ENCODE data around the gene KLHL24. TPM values are rescaled to one million over a fixed set of nuclear protein-coding genes. Genes with fewer than 3 reads are reported as not detected.
"Not testable (repeated sequence)": the region's sequence is repeated elsewhere in the genome, so short reads cannot be mapped to it uniquely, and the experiment has no call there.

Gene KLHL24
- total RNA-seq, 2 experiments from 2014 or later, result 26.2 to 26.9 TPM

DNA sequence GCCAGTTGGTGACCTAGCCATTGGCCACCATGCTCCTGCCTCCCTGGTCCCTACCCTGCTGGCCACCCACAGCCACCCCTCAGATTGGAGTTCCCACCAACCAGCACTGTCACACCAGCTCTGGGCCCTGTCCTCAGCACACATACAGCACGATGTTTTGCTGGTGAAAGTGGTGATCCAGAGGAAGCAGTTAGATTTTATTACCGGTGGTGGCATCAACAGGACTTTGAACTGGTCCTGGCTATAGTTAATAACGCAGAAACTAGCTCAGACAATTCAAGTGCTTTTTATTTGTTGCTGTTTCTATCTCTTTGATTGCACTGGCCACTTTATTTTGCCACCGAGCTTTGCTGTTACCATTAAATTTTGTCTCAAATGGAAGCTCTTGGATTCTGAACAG, 16.4 kb upstream of the KLHL24 start:
- peaks cover 3% of the 10 kb centered on the region for H3K4me1 Mint-ChIP-seq (ENCODE audit: low read depth)
- no peaks in the 10 kb centered on the region for H3K27me3 Mint-ChIP-seq (ENCODE audit: low read depth)
- no peak overlapping the region for H3K27ac Mint-ChIP-seq

GRCh38 chr3:183619624-183620251, 15.7 kb upstream of the KLHL24 start:
- intact Hi-C loops (cut with micrococcal nuclease), result no loop called here
- no peak for DNase-seq
- peaks cover 3% of the 10 kb centered on the region for H3K4me1 Mint-ChIP-seq (ENCODE audit: low read depth)
- no peak overlapping the region for H3K27ac Mint-ChIP-seq
- H3K4me3 Mint-ChIP-seq, result no peak overlapping the region
- peaks cover 6% of the 10 kb centered on the region for H3K9me3 Mint-ChIP-seq
- no peaks in the 10 kb centered on the region for H3K36me3 Mint-ChIP-seq (ENCODE audit: low read depth)
- CTCF ChIA-PET, result interaction anchor here (0.6 to 1.5 kb wide), 3 partner anchors 28 to 108 kb away, joined by 3 to 8 read pairs (median 4); no protein-coding TSS in a partner anchor
- H3K27me3 Mint-ChIP-seq (ENCODE audit: low read depth), result no peaks in the 10 kb centered on the region

More for the DNA sequence above, 16.4 kb upstream of the KLHL24 start:
- intact Hi-C loops (cut with micrococcal nuclease), result no loop called here
- no peak for DNase-seq
- Mint-ChIP-seq H3K9me3 (peaks cover 6% of the 10 kb centered on the region), H3K4me3 (no peak overlapping the region), H3K36me3 (ENCODE audit: low read depth) (no peaks in the 10 kb centered on the region)
- CTCF ChIA-PET, result interaction anchor here (0.6 to 1.5 kb wide), 3 partner anchors 27 to 109 kb away, joined by 3 to 8 read pairs (median 4); no protein-coding TSS in a partner anchor

DNA sequence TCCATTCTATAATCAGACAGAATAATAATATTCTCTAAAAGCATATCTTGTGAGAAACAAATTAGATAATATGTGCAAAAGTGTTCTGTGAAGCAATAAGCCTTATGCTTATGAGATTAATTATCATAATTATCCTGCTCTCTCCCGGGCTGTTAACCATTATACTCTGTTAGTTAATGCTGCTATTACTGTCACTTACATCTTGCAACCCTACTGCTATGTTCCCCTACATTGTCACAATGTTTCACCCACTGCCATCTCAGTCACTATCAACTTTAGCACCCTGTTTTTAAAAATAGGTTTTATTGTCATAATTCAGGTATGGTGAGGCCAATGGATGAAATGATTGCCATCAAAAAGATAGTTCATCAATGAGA, 15.2 kb upstream of the KLHL24 start:
- Mint-ChIP-seq H3K27me3 (ENCODE audit: low read depth) (no peaks in the 10 kb centered on the region), H3K9me3 (peaks cover 6% of the 10 kb centered on the region), H3K4me3 (no peak overlapping the region), H3K27ac (no peak overlapping the region), H3K36me3 (ENCODE audit: low read depth) (no peaks in the 10 kb centered on the region), H3K4me1 (ENCODE audit: low read depth) (peaks cover 3% of the 10 kb centered on the region)
- intact Hi-C loops (cut with micrococcal nuclease), result no loop called here
- CTCF ChIA-PET, result no interaction called here
- DNase-seq, result no peak

DNA sequence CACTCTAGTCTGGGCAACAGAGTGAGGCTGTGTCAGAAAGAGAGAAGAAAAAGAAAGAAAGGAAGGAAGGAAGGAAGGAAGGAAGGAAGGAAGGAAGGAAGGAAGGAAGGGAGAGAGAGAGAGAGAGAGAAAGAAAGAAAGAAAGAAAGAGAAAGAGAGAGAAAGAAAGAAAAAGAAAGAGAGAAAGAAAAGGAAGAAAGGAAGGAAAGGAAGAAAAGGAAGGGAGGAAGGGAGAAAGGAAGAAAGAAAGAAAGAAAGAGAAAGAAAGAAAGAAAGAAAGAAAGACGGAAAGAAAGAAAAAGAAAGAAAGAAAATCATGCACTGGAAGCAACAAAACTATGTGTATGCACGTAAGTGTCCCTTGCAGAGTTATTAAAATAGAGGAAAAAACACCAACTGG, 12.9 kb upstream of the KLHL24 start:
- H3K9me3 Mint-ChIP-seq; H3K36me3 Mint-ChIP-seq (ENCODE audit: low read depth); H3K27ac Mint-ChIP-seq; DNase-seq; H3K4me1 Mint-ChIP-seq (ENCODE audit: low read depth); H3K4me3 Mint-ChIP-seq; intact Hi-C loops (cut with micrococcal nuclease); CTCF ChIA-PET; H3K27me3 Mint-ChIP-seq (ENCODE audit: low read depth): not testable (repeated sequence)

GRCh38 chr3:183626877-183627594, 8.4 kb upstream of the KLHL24 start:
- no peaks in the 10 kb centered on the region for H3K27me3 Mint-ChIP-seq (ENCODE audit: low read depth)
- CTCF ChIA-PET, result no interaction called here
- no peaks in the 10 kb centered on the region for H3K36me3 Mint-ChIP-seq (ENCODE audit: low read depth)
- intact Hi-C loops (cut with micrococcal nuclease), result no loop called here
- no peak overlapping the region for H3K4me3 Mint-ChIP-seq
- no peaks in the 10 kb centered on the region for H3K9me3 Mint-ChIP-seq
- DNase-seq, result no peak
- no peak overlapping the region for H3K27ac Mint-ChIP-seq
- no peaks in the 10 kb centered on the region for H3K4me1 Mint-ChIP-seq (ENCODE audit: low read depth)

GRCh38 chr3:183629546-183630301, 5.7 kb upstream of the KLHL24 start:
- no peaks in the 10 kb centered on the region for H3K36me3 Mint-ChIP-seq (ENCODE audit: low read depth)
- H3K4me1 Mint-ChIP-seq (ENCODE audit: low read depth), result peaks cover 3% of the 10 kb centered on the region
- no peak for DNase-seq
- H3K27ac Mint-ChIP-seq, result no peak overlapping the region
- H3K4me3 Mint-ChIP-seq, result no peak overlapping the region
- intact Hi-C loops (cut with micrococcal nuclease), result loop anchor here (10.0 kb wide), 3 partner anchors 365 to 835 kb away; partner anchors contain the start of genes ALG3, ATP11B and EEF1AKMT4
- no peaks in the 10 kb centered on the region for H3K27me3 Mint-ChIP-seq (ENCODE audit: low read depth)
- CTCF ChIA-PET, result interaction anchor here (0.7 kb wide), 1 partner anchor 116 kb away, joined by 6 read pairs; no protein-coding TSS in a partner anchor
- H3K9me3 Mint-ChIP-seq, result no peaks in the 10 kb centered on the region

- Mint-ChIP-seq H3K4me1 (ENCODE audit: low read depth) (peaks cover 9% of the 10 kb centered on the region), H3K9me3 (no peaks in the 10 kb centered on the region), H3K4me3 (no peak overlapping the region), H3K27me3 (ENCODE audit: low read depth) (no peaks in the 10 kb centered on the region), H3K36me3 (ENCODE audit: low read depth) (no peaks in the 10 kb centered on the region), H3K27ac (no peak overlapping the region)
- intact Hi-C loops (cut with micrococcal nuclease), result loop anchor here (10.0 kb wide), 3 partner anchors 367 to 837 kb away; partner anchors contain the start of genes ALG3, ATP11B and EEF1AKMT4
- CTCF ChIA-PET, result interaction anchor here (0.6 kb wide), 2 partner anchors 85 to 190 kb away, joined by 3 read pairs; no protein-coding TSS in a partner anchor
- DNase-seq, result no peak
These were observed 3.7 kb upstream of the KLHL24 start for GRCh38 chr3:183631715-183632114.

- not testable (repeated sequence) for H3K9me3 Mint-ChIP-seq
These were observed 2.7 kb upstream of the KLHL24 start for GRCh38 chr3:183632725-183633124.

DNA sequence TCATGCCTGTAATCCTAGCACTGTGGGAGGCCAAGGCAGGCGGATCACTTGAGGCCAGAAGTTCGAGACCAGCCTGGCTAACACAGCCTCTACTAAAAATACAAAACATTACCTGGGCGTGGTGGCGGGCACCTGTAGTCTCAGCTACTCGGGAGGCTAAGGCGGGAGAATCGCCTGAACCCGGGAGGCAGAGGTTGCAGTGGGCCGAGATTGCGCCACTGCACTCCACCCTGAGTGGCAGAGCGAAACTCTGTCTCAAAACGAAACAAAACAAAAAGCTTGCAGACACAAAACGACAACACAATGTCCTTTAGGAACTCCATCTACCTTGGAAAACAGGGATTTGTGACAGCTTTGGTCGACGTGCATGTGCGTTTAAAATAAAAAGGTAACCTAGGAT, 716 bp upstream of the KLHL24 start:
- H3K27me3 Mint-ChIP-seq (ENCODE audit: low read depth), result no peaks in the 10 kb centered on the region
- no peaks in the 10 kb centered on the region for H3K36me3 Mint-ChIP-seq (ENCODE audit: low read depth)
- CTCF ChIA-PET, result interaction anchor here (0.6 to 0.7 kb wide), 4 partner anchors 58 to 666 kb away, joined by 3 read pairs; partner anchors contain the start of genes KLHL6 and YEATS2
- peaks cover 35% of the 10 kb centered on the region for H3K4me1 Mint-ChIP-seq (ENCODE audit: low read depth)
- no peak for DNase-seq
- no peaks in the 10 kb centered on the region for H3K9me3 Mint-ChIP-seq
- intact Hi-C loops (cut with micrococcal nuclease), result loop anchor here (1.0 to 10.0 kb wide), 7 partner anchors 133 to 840 kb away; partner anchors contain the start of genes ALG3, ATP11B, CLCN2 and EEF1AKMT4
- H3K27ac Mint-ChIP-seq, result peak overlapping the region; percentile 86
- peak overlapping the region; percentile 91 for H3K4me3 Mint-ChIP-seq

More at GRCh38 chr3:183632725-183633124, 2.7 kb upstream of the KLHL24 start:
- H3K36me3 Mint-ChIP-seq (ENCODE audit: low read depth); H3K27me3 Mint-ChIP-seq (ENCODE audit: low read depth); DNase-seq; CTCF ChIA-PET; H3K27ac Mint-ChIP-seq; H3K4me3 Mint-ChIP-seq: not testable (repeated sequence)
- peaks cover 18% of the 10 kb centered on the region for H3K4me1 Mint-ChIP-seq (ENCODE audit: low read depth)
- intact Hi-C loops (cut with micrococcal nuclease), result loop anchor here (10.0 kb wide), 3 partner anchors 368 to 838 kb away; partner anchors contain the start of genes ALG3, ATP11B and EEF1AKMT4

DNA sequence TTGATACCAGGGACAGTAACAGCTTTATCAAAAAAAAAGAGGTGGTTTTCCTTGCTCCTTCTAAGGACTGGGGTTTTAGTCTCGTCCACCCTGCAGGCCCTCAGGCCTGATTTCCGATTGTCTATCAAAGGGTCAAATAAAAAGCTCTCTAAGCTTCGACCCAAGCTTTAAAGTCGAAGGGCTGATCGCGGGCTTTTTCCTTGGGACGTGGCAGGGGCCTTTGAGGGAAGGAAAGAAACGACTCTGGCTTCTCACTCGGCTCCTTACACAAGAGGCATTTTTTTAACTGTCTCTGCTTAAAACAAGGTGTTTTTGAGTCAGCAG, 354 bp upstream of the KLHL24 start:
- Mint-ChIP-seq H3K9me3 (no peaks in the 10 kb centered on the region), H3K27ac (peak overlapping the region; percentile 86), H3K27me3 (ENCODE audit: low read depth) (no peaks in the 10 kb centered on the region), H3K4me1 (ENCODE audit: low read depth) (peaks cover 39% of the 10 kb centered on the region), H3K4me3 (peak overlapping the region; percentile 91), H3K36me3 (ENCODE audit: low read depth) (no peaks in the 10 kb centered on the region)
- DNase-seq, result no peak
- CTCF ChIA-PET, result interaction anchor here (0.6 to 1.0 kb wide), 4 partner anchors 44 to 79 kb away, joined by 3 to 4 read pairs (median 3); partner anchors contain the start of genes KLHL6 and YEATS2
- intact Hi-C loops (cut with micrococcal nuclease), result loop anchor here (1.0 to 10.0 kb wide), 7 partner anchors 132 to 840 kb away; partner anchors contain the start of genes ALG3, ATP11B, CLCN2 and EEF1AKMT4

DNA sequence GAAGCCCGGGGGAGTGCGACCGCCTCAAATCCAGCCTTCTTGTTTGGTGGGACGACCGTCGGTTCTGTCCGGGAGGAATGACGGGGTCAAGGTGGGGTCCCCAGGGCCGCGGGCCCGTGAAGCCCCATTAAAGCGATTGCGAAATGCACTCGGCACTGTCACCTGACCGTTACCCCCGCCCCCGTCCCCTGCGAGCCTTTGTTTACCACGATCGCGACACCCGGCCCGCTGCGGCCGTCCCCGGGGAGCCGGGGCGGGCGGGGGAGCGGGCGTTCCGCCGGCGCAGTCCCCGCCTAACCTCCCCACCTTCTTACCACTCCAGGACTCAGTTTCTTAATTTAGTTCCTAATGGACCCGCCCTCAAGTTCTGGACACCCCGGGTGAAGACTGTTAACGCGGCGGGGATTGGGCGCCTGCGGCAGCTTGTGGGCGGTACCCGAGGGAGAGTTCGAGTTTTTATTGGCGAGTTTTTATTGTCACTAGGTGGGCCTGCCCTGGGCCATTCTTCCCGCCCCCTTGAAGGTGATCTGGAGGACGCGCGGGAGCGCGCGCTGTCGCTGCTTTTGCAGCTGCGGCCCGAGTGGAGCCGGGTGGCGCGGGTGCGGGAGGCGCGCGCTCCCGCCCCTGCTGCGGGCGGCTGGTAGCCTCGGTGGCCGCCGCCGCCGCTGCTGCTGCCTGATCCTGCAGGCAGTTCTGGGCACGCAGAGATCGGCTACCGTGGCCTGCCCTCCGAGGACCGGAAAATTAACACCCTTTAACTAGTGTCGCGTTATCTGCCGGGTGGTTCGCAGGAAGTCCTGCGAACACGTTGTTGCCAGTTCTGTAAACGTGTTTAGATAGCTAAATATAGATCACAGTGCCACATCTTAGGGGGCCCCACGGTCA, 1.0 kb downstream of the KLHL24 start:
- Mint-ChIP-seq H3K4me1 (ENCODE audit: low read depth) (peaks cover 41% of the 10 kb centered on the region), H3K36me3 (ENCODE audit: low read depth) (no peaks in the 10 kb centered on the region), H3K27me3 (ENCODE audit: low read depth) (no peaks in the 10 kb centered on the region), H3K4me3 (peak overlapping the region; percentile 91), H3K9me3 (no peaks in the 10 kb centered on the region), H3K27ac (peak overlapping the region; percentile 93)
- peak; percentile 96 for DNase-seq
- intact Hi-C loops (cut with micrococcal nuclease), result loop anchor here (1.0 to 10.0 kb wide), 16 partner anchors 44 to 842 kb away; partner anchors contain the start of genes ABCF3, ALG3, AP2M1 and ATP11B
- CTCF ChIA-PET, result interaction anchor here (0.5 to 1.4 kb wide), 6 partner anchors 59 to 889 kb away, joined by 3 to 6 read pairs (median 3); partner anchors contain the start of gene PARL

Measured in activated naive CD4-positive, alpha-beta T cell treated with anti-CD3 and anti-CD28 coated beads for 36 hours (primary cell).